Activated gamma-delta T cell treated with Interleukin-2 at 50 U/mL for 16 hours (primary cell): ENCODE results near the gene STRA8.

Experiments
- DNase-seq: peaks from one replicate; pipeline ENCODE4 v3.0.0-alpha.2; 2020

The STRA8 gene

GRCh38 chr7:135239263-135239662 lies 5.6 kb downstream of the STRA8 start:
- DNase-seq, result no peak

GRCh38 chr7:135240441-135240840 lies 6.8 kb downstream of the STRA8 start:
- DNase-seq, result no peak

GRCh38 chr7:135242096-135242684 lies 8.6 kb downstream of the STRA8 start:
- no peak for DNase-seq

- no peak for DNase-seq
These were observed 11.9 kb downstream of the STRA8 start for GRCh38 chr7:135245226-135246190.

GRCh38 chr7:135246191-135246825 lies 12.7 kb downstream of the STRA8 start:
- DNase-seq, result no peak

GRCh38 chr7:135247746-135248471 lies 14.3 kb downstream of the STRA8 start:
- no peak for DNase-seq

- DNase-seq, result no peak
These were observed 14.9 kb downstream of the STRA8 start for GRCh38 chr7:135248546-135248945.

GRCh38 chr7:135251496-135252391 lies 18.1 kb downstream of the STRA8 start:
- DNase-seq, result no peak

GRCh38 chr7:135253851-135254771 lies 20.5 kb downstream of the STRA8 start:
- DNase-seq, result no peak

- DNase-seq, result no peak
These were observed 24.2 kb downstream of the STRA8 start for GRCh38 chr7:135257790-135258189.

- DNase-seq, result no peak
These were observed 24.9 kb downstream of the STRA8 start for GRCh38 chr7:135258585-135258984.

- no peak for DNase-seq
These were observed 26.1 kb downstream of the STRA8 start for GRCh38 chr7:135259702-135260101.

GRCh38 chr7:135260470-135260869 lies 26.8 kb downstream of the STRA8 start:
- DNase-seq, result no peak

- no peak for DNase-seq
These were observed 27.5 kb downstream of the STRA8 start for GRCh38 chr7:135260930-135261721.

- DNase-seq, result no peak
These were observed 29.1 kb downstream of the STRA8 start for GRCh38 chr7:135262623-135263320.

- DNase-seq, result no peak
These were observed 29.8 kb downstream of the STRA8 start for GRCh38 chr7:135263321-135263970.

- no peak for DNase-seq
These were observed 32.0 kb downstream of the STRA8 start for GRCh38 chr7:135265637-135266036.

GRCh38 chr7:135269921-135270320 lies 36.3 kb downstream of the STRA8 start:
- no peak for DNase-seq
